IMR-90 (cell line): ENCODE data around the gene FEZ2. TPM values are rescaled to one million over a fixed set of nuclear protein-coding genes. Genes with fewer than 3 reads are reported as not detected.

Experiments used
- ATAC-seq: fragments of 200-7000 bp; cut with Tn5 transposase; 2 replicates; pipeline ENCODE4 v1.9.1; 2020; ENCODE audit warnings: low read depth, mild to moderate bottlenecking, moderate library complexity
- BruUV-seq: library from RNA; stranded (reverse); fragments of 400-500 nt; replicated peaks from 2 replicates; lab custom pipeline; 2021; lab: Mats Ljungman, UMichigan
- CTCF ChIA-PET: fragments of 300-600 bp; formaldehyde crosslinking; extraction: SDS; loops from one replicate; lab custom pipeline; 2021; ENCODE audit warnings: antibody characterized with exemption; lab: Yijun Ruan, JAX
- POLR2A ChIA-PET: fragments of 300-600 bp; sonication (Branson Sonifier 250); formaldehyde crosslinking; loops from one replicate; lab custom pipeline; 2022; ENCODE audit warnings: antibody characterized with exemption; ENCODE audit not compliant: unreplicated experiment; lab: Charles Lee
- DNase-seq: peaks from one replicate; pipeline ENCODE4 v3.0.0; 2013
- H2AFZ ChIP-seq: replicated peaks from 2 replicates; pipeline ENCODE3; 2013; ENCODE audit warnings: low read length, mild to moderate bottlenecking; ENCODE audit not compliant: poor library complexity
- H2AK5ac ChIP-seq: 2 replicates; pipeline ENCODE4 v1.6.1; 2013; ENCODE audit warnings: low read depth, low read length, inconsistent platforms
- H2AK9ac ChIP-seq: replicated peaks from 2 replicates; pipeline ENCODE3; 2013; ENCODE audit warnings: mild to moderate bottlenecking, low read depth, low read length, moderate library complexity; ENCODE audit not compliant: poor library complexity
- H2BK120ac ChIP-seq: 2 replicates; pipeline ENCODE4 v1.6.1; 2013; ENCODE audit warnings: low read depth, low read length, inconsistent platforms
- H2BK15ac ChIP-seq: 3 replicates; pipeline ENCODE4 v1.6.1; 2013; ENCODE audit warnings: low read depth, low read length, inconsistent platforms
- H2BK20ac ChIP-seq: 2 replicates; pipeline ENCODE4 v1.6.1; 2013; ENCODE audit warnings: low read depth, mild to moderate bottlenecking, inconsistent platforms, low read length, moderate library complexity
- H2BK5ac ChIP-seq: 2 replicates; pipeline ENCODE4 v1.6.1; 2013; ENCODE audit warnings: mild to moderate bottlenecking, low read depth, low read length, inconsistent platforms; ENCODE audit not compliant: poor library complexity, severe bottlenecking
- H3K14ac ChIP-seq: replicated peaks from 2 replicates; pipeline ENCODE4 v1.6.1; 2013; ENCODE audit warnings: low read depth, low read length, inconsistent platforms
- H3K18ac ChIP-seq: 2 replicates; pipeline ENCODE4 v1.6.1; 2013; ENCODE audit warnings: low read depth, low read length, control low read depth
- H3K23ac ChIP-seq: 2 replicates; pipeline ENCODE4 v1.6.1; 2013; ENCODE audit warnings: low read depth, low read length, inconsistent platforms
- H3K27ac ChIP-seq: 2 replicates; pipeline ENCODE4 v1.5.1; 2013; ENCODE audit warnings: mild to moderate bottlenecking, control low read depth, low read length; ENCODE audit not compliant: insufficient read depth
- H3K27me3 ChIP-seq: 2 replicates; pipeline ENCODE4 v1.6.1; 2013; ENCODE audit warnings: low read length; ENCODE audit not compliant: control insufficient read depth, insufficient read depth
- H3K36me3 ChIP-seq: 2 replicates; pipeline ENCODE4 v1.6.1; 2013; ENCODE audit warnings: low read length, mixed read lengths; ENCODE audit not compliant: control insufficient read depth, insufficient read depth
- H3K4ac ChIP-seq: 2 replicates; pipeline ENCODE4 v1.6.1; 2013; ENCODE audit warnings: low read depth, low read length, inconsistent platforms
- H3K4me1 ChIP-seq: 2 replicates; pipeline ENCODE4 v1.6.1; 2013; ENCODE audit warnings: low read length, mixed read lengths; ENCODE audit not compliant: control insufficient read depth, insufficient read depth
- H3K4me2 ChIP-seq: 2 replicates; pipeline ENCODE4 v1.6.1; 2013; ENCODE audit warnings: low read depth, mild to moderate bottlenecking, control low read depth, low read length, moderate library complexity
- H3K4me3 ChIP-seq: 2 replicates; pipeline ENCODE4 v1.5.1; 2013; ENCODE audit warnings: low read depth, mild to moderate bottlenecking, control low read depth, low read length, moderate library complexity; ENCODE audit not compliant: insufficient read depth
- H3K56ac ChIP-seq: 2 replicates; pipeline ENCODE4 v1.6.1; 2013; ENCODE audit warnings: low read length, inconsistent platforms; ENCODE audit not compliant: insufficient read depth; ENCODE audit errors: extremely low read depth
- H3K79me1 ChIP-seq, 2 experiments: 2 replicates each; pipeline ENCODE4 v1.6.1; 2013; ENCODE audit warnings: low read length in 2 of 2, inconsistent platforms in 1 of 2, low read depth in 1 of 2
- H3K9ac ChIP-seq: 2 replicates; pipeline ENCODE4 v1.6.1; 2013; ENCODE audit warnings: low read depth, low read length, control low read depth
- H3K9me1 ChIP-seq: 2 replicates; pipeline ENCODE4 v1.6.1; 2013; ENCODE audit warnings: low read length, inconsistent platforms; ENCODE audit not compliant: insufficient read depth
- H3K9me3 ChIP-seq: 2 replicates; pipeline ENCODE4 v1.6.1; 2013; ENCODE audit warnings: low read length; ENCODE audit not compliant: control insufficient read depth, insufficient read depth
- H4K20me1 ChIP-seq: 2 replicates; pipeline ENCODE4 v1.6.1; 2013; ENCODE audit warnings: low read length, inconsistent platforms; ENCODE audit not compliant: insufficient read depth
- H4K5ac ChIP-seq: 2 replicates; pipeline ENCODE4 v1.6.1; 2013; ENCODE audit warnings: mild to moderate bottlenecking, low read depth, low read length, control low read depth
- H4K8ac ChIP-seq, 2 experiments: 2 replicates each; pipeline ENCODE4 v1.6.1; 2013; ENCODE audit warnings: low read depth in 2 of 2, low read length in 2 of 2, control low read depth in 1 of 2, inconsistent platforms in 1 of 2
- H4K91ac ChIP-seq: 2 replicates; pipeline ENCODE4 v1.6.1; 2013; ENCODE audit warnings: low read depth, low read length, inconsistent platforms; ENCODE audit not compliant: insufficient read depth
- CHD1 ChIP-seq: IDR thresholded peaks from 2 replicates; pipeline ENCODE4 v1.6.1; 2012; ENCODE audit warnings: low read depth, low read length, improper control_type of control experiment
- CTCF ChIP-seq: conservative IDR thresholded peaks from 2 replicates; pipeline ENCODE4 v1.5.1; 2012; ENCODE audit warnings: mild to moderate bottlenecking, low read depth, low read length, improper control_type of control experiment
- FOS ChIP-seq: fragments of 150-350 bp; IDR thresholded peaks from 2 replicates; pipeline ENCODE4 v1.6.1; 2016; ENCODE audit warnings: low read depth, low read length
- MAFK ChIP-seq: IDR thresholded peaks from 2 replicates; pipeline ENCODE4 v1.6.1; 2012; ENCODE audit warnings: low read depth, low read length, improper control_type of control experiment
- MAZ ChIP-seq: IDR thresholded peaks from 2 replicates; pipeline ENCODE4 v1.6.1; 2012; ENCODE audit warnings: low read depth, mild to moderate bottlenecking, low read length, improper control_type of control experiment, moderate library complexity, borderline replicate concordance
- NFE2L2 ChIP-seq: fragments of 150-350 bp; IDR thresholded peaks from 2 replicates; pipeline ENCODE4 v1.6.1; 2016; ENCODE audit warnings: low read depth, mild to moderate bottlenecking, low read length
- POLR2A ChIP-seq: IDR thresholded peaks from 2 replicates; pipeline ENCODE4 v1.6.1; 2012; ENCODE audit warnings: mild to moderate bottlenecking, low read depth, low read length
- RAD21 ChIP-seq: IDR thresholded peaks from 2 replicates; pipeline ENCODE4 v1.6.1; 2012; ENCODE audit warnings: low read length, improper control_type of control experiment
- RCOR1 ChIP-seq: IDR thresholded peaks from 2 replicates; pipeline ENCODE4 v1.6.1; 2012; ENCODE audit warnings: mild to moderate bottlenecking, low read length, improper control_type of control experiment; ENCODE audit not compliant: insufficient replicate concordance
- RFX5 ChIP-seq: IDR thresholded peaks from 2 replicates; pipeline ENCODE4 v1.8.0; 2012; ENCODE audit warnings: low read depth, mild to moderate bottlenecking, low read length, moderate library complexity
- SMC3 ChIP-seq: fragments of 150-350 bp; IDR thresholded peaks from 2 replicates; pipeline ENCODE4 v1.6.1; 2016; ENCODE audit warnings: low read depth, mild to moderate bottlenecking, antibody characterized with exemption, low read length, moderate library complexity
- USF2 ChIP-seq: fragments of 150-350 bp; IDR thresholded peaks from 2 replicates; pipeline ENCODE4 v1.6.1; 2017; ENCODE audit warnings: mild to moderate bottlenecking, antibody characterized with exemption, low read length, low read depth
- WGBS, 2 experiments: methylation state at CpG; one replicate each; pipeline versions ENCODE4 v1.1.5 to v1.1.7; 2013; ENCODE audit warnings: missing lambda C conversion rate in 2 of 2; ENCODE audit not compliant: insufficient read length in 1 of 2; ENCODE audit errors: extremely low coverage in 2 of 2; 5-methylcytosine and 5-hydroxymethylcytosine counted together
- dilution Hi-C: fragments of 300-500 bp; cut with HindIII; formaldehyde crosslinking; loops from one replicate; pipeline ENCODE4 v1.14.3; 2018; ENCODE audit warnings: low sequenced_read_pairs; ENCODE audit not compliant: unreplicated experiment
- in situ Hi-C: fragments of 300-500 bp; cut with MboI; formaldehyde crosslinking; loops from 3 replicates; pipeline ENCODE4 v1.14.3; 2019; ENCODE audit warnings: low sequenced_read_pairs, inconsistent platforms, mixed read lengths
- intact Hi-C: fragments of 100-400 bp; cut with micrococcal nuclease; formaldehyde crosslinking; loops from 2 replicates; pipeline ENCODE4 v1.10.0; 2022
- polyA plus RNA-seq, 3 experiments: library from polyadenylated mRNA; depleted of rRNA; stranded (reverse); fragments of >200 nt; gene quantifications; 2 replicates each; pipeline ENCODE4 v1.2.3, GENCODE V29; 2012; ENCODE audit warnings: low replicate concordance in 1 of 3
- total RNA-seq: library from RNA; depleted of rRNA; stranded (reverse); fragments of >200 nt; gene quantifications from 2 replicates; pipeline ENCODE4 v1.2.3, GENCODE V29; 2012

The FEZ2 gene
- total and polyA plus RNA-seq, 2 of the 4 experiments (the other 2 are of a cell fraction), result 19.4 to 31.6 TPM

GRCh38 chr2:36607947-36608346 is 10.0 kb upstream of the FEZ2 start:
- DNase-seq, result no peak
- Histone ChIP-seq H3K79me1 (no peaks in the 10 kb centered on the region), H2AK9ac (no peak overlapping the region), H3K9me1 (no peaks in the 10 kb centered on the region), H4K91ac (no peak overlapping the region), H3K4me2 (no peak overlapping the region), H3K23ac (no peak overlapping the region), H2BK120ac (no peak overlapping the region), H3K18ac (no peak overlapping the region), H3K14ac (no peak overlapping the region), H3K4me1 (peaks cover 4% of the 10 kb centered on the region; the same call in 1 of the 2 replicates), H2BK20ac (no peak overlapping the region), H4K20me1 (no peaks in the 10 kb centered on the region), H3K4ac (no peak overlapping the region), H2AK5ac (no peak overlapping the region), H3K27ac (no peak overlapping the region), H3K9ac (no peak overlapping the region), H3K4me3 (no peak overlapping the region), H4K5ac (no peak overlapping the region), H2BK5ac (no peak overlapping the region), H2BK15ac (no peak overlapping the region), H2AFZ (no peak overlapping the region), H3K36me3 (no peaks in the 10 kb centered on the region), H3K9me3 (no peaks in the 10 kb centered on the region), H3K56ac (no peak overlapping the region), H3K27me3 (no peaks in the 10 kb centered on the region), H4K8ac (no peak overlapping the region)
- POLR2A ChIA-PET, result no interaction called here
- CTCF ChIA-PET, result interaction anchor here (0.6 kb wide), 1 partner anchor 69 kb away, joined by 3 read pairs; no protein-coding TSS in a partner anchor
- no CpG with 5 or more reads among the region's 3 CpGs for WGBS, 2 experiments
- no peak for TF ChIP-seq RAD21
- TF ChIP-seq SMC3, result no peak
- no peak for TF ChIP-seq POLR2A
- TF ChIP-seq CHD1, result no peak
- no peak for TF ChIP-seq RFX5
- TF ChIP-seq CTCF, result no peak
- TF ChIP-seq NFE2L2, result no peak
- TF ChIP-seq RCOR1, result no peak
- TF ChIP-seq MAFK, result no peak
- no peak for TF ChIP-seq FOS
- TF ChIP-seq MAZ, result no peak
- TF ChIP-seq USF2, result no peak
- intact Hi-C loops (no loop called here), in situ Hi-C loops (no loop called here), dilution Hi-C loops (no loop called here)
- ATAC-seq, result no peak
- no TSS peak for BruUV-seq
